HPDE6-E6E7 (cell line): Measurements from ENCODE around the gene PRRT1B.

Source experiments
- DNase-seq: peaks from one replicate; pipeline ENCODE4 v3.0.0; 2011; ENCODE audit warnings: missing footprints; ENCODE audit errors: extremely low spot score

The PRRT1B gene

GRCh38 chr9:131595696-131596429, 50.5 kb downstream of the PRRT1B start:
- DNase-seq: no peak

- no peak for DNase-seq
Observed at GRCh38 chr9:131596430-131596743, 51.1 kb downstream of the PRRT1B start.

- no peak for DNase-seq
Observed at GRCh38 chr9:131597246-131597645, 51.9 kb downstream of the PRRT1B start.

GRCh38 chr9:131598121-131598520, 52.8 kb downstream of the PRRT1B start:
- DNase-seq: no peak

GRCh38 chr9:131601683-131602181, 56.4 kb downstream of the PRRT1B start:
- no peak for DNase-seq

GRCh38 chr9:131603199-131603598, 57.9 kb downstream of the PRRT1B start:
- DNase-seq: no peak

- DNase-seq: no peak
Observed at GRCh38 chr9:131603711-131604439, 58.6 kb downstream of the PRRT1B start.

GRCh38 chr9:131605770-131606590, 60.7 kb downstream of the PRRT1B start:
- no peak for DNase-seq

GRCh38 chr9:131606896-131607567, 61.7 kb downstream of the PRRT1B start:
- DNase-seq: no peak

GRCh38 chr9:131607591-131607990, 62.3 kb downstream of the PRRT1B start:
- DNase-seq: no peak

GRCh38 chr9:131608493-131609037, 63.2 kb downstream of the PRRT1B start:
- DNase-seq: peak; percentile 93
